ENCODE results near the gene SNX4. TPM values are rescaled to one million over a fixed set of nuclear protein-coding genes. Genes with fewer than 3 reads are reported as not detected.

Gene SNX4
- total RNA-seq, 6 experiments from 2014 or later = 27.4 to 38.4 (median 33.2) TPM

- H3K9me3 ChIP-seq = no peaks in the 10 kb centered on the region
- TF ChIP-seq CTCF (IDR thresholded peaks at IDR 0.05) (no peak), POLR2A (IDR thresholded peaks at IDR 0.05) (no peak)
- H3K4me3 ChIP-seq = no peak overlapping the region
- H3K36me3 ChIP-seq = no peaks in the 10 kb centered on the region
- no peaks in the 10 kb centered on the region for H3K27me3 ChIP-seq
- intact Hi-C loops (cut with DNase I) = no loop called here
- ATAC-seq = no peak
- H3K27ac ChIP-seq = no peak overlapping the region
- H3K4me1 ChIP-seq = no peaks in the 10 kb centered on the region
- 100% methylated on average over 1 of the region's 1 CpG for WGBS (ENCODE audit: insufficient coverage, low coverage, low lambda C conversion rate, missing lambda C conversion rate)
- no peak for DNase-seq
Measured at GRCh38 chr3:125401402-125401801, 118.6 kb downstream of the SNX4 start.

- WGBS (ENCODE audit: insufficient coverage, low coverage, low lambda C conversion rate, missing lambda C conversion rate) = no CpG with 5 or more reads among the region's 1 CpG
- Histone ChIP-seq H3K9me3 (no peaks in the 10 kb centered on the region), H3K27me3 (no peaks in the 10 kb centered on the region), H3K4me3 (no peak overlapping the region), H3K27ac (no peak overlapping the region), H3K4me1 (no peaks in the 10 kb centered on the region), H3K36me3 (no peaks in the 10 kb centered on the region)
- TF ChIP-seq CTCF (IDR thresholded peaks at IDR 0.05) = no peak
- no peak for TF ChIP-seq POLR2A (IDR thresholded peaks at IDR 0.05)
- peak in 1 of 4 donors; percentile 42 for ATAC-seq
- intact Hi-C loops (cut with DNase I) = no loop called here
- no peak for DNase-seq
Measured at GRCh38 chr3:125398952-125399351, 121.0 kb downstream of the SNX4 start.

Small RNAs within 50 kb of the gene (small RNA-seq; reads per million reads assigned to genes)
- gene RF00019 = 0 reads per million in 2 experiments

Other genes with a start within 250 kb of the SNX4 start
- gene ZNF148, start 144.9 kb downstream of the SNX4 start, total RNA-seq = 10 to 100 TPM; 14.3 to 22.6 (median 20.4) TPM
- 10 to 100 TPM in 5 of 6 experiments, 1 to 10 TPM in 1; 9.3 to 24.6 (median 13.4) TPM for gene OSBPL11, start 75.3 kb upstream of the SNX4 start, total RNA-seq

Measured in right lobe of liver (tissue), 6 donors.